MM.1S (cell line): ENCODE data around the gene GPX6.

Source experiments
- DNase-seq: peaks from one replicate; pipeline ENCODE4 v3.0.0-alpha.2; 2015
- H2AFZ ChIP-seq: fragments of 300-600 bp; sonication (generic); 2 replicates; pipeline ENCODE4 v1.6.0; 2016; ENCODE audit warnings: antibody characterized with exemption, low read length
- H3F3A ChIP-seq: fragments of 300-600 bp; sonication (generic); 2 replicates; pipeline ENCODE4 v1.6.1; 2016; ENCODE audit warnings: mild to moderate bottlenecking, antibody characterized with exemption, low read length, moderate library complexity, mixed read lengths; ENCODE audit not compliant: insufficient read depth
- H3K27ac ChIP-seq: fragments of 300-600 bp; sonication (generic); 2 replicates; pipeline ENCODE4 v1.5.1; 2016; ENCODE audit warnings: mild to moderate bottlenecking, low read length
- H3K27me3 ChIP-seq: fragments of 300-600 bp; sonication (generic); replicated peaks from 2 replicates; pipeline ENCODE4 v1.6.0; 2016; ENCODE audit warnings: low read length; ENCODE audit not compliant: insufficient read depth
- H3K36me3 ChIP-seq: fragments of 300-600 bp; sonication (generic); replicated peaks from 2 replicates; pipeline ENCODE4 v1.6.1; 2016; ENCODE audit warnings: mild to moderate bottlenecking, low read length, mixed read lengths; ENCODE audit not compliant: insufficient read depth
- H3K4me1 ChIP-seq: fragments of 300-600 bp; sonication (generic); 2 replicates; pipeline ENCODE4 v1.6.1; 2016; ENCODE audit warnings: low read length, mixed read lengths
- H3K4me2 ChIP-seq: fragments of 300-600 bp; sonication (generic); 2 replicates; pipeline ENCODE4 v1.6.0; 2016; ENCODE audit warnings: low read depth, low read length
- H3K4me3 ChIP-seq: fragments of 300-600 bp; sonication (generic); 2 replicates; pipeline ENCODE4 v1.5.1; 2016; ENCODE audit warnings: low read length, mixed read lengths
- H3K79me2 ChIP-seq: fragments of 300-600 bp; sonication (generic); 2 replicates; pipeline ENCODE4 v1.6.1; 2016; ENCODE audit warnings: mixed run types, low read length, mixed read lengths
- H3K9ac ChIP-seq: fragments of 300-600 bp; sonication (generic); 2 replicates; pipeline ENCODE4 v1.6.1; 2016; ENCODE audit warnings: low read length, mixed read lengths
- H3K9me2 ChIP-seq: fragments of 300-600 bp; sonication (generic); replicated peaks from 2 replicates; pipeline ENCODE4 v1.6.1; 2016; ENCODE audit warnings: mild to moderate bottlenecking, low read length, mixed read lengths; ENCODE audit not compliant: insufficient read depth
- H3K9me3 ChIP-seq: fragments of 300-600 bp; sonication (generic); replicated peaks from 2 replicates; pipeline ENCODE4 v1.6.1; 2016; ENCODE audit warnings: mild to moderate bottlenecking, low read length, mixed read lengths; ENCODE audit not compliant: insufficient read depth
- H4K20me1 ChIP-seq: fragments of 300-600 bp; sonication (generic); 2 replicates; pipeline ENCODE4 v1.6.1; 2016; ENCODE audit warnings: mild to moderate bottlenecking, low read length, moderate library complexity, mixed read lengths; ENCODE audit not compliant: insufficient read depth
- CTCF ChIP-seq: fragments of 300-600 bp; sonication (generic); IDR thresholded peaks from 2 replicates; pipeline ENCODE4 v1.5.1; 2016; ENCODE audit warnings: antibody characterized with exemption, low read length, mixed read lengths
- EZH2 ChIP-seq: fragments of 300-600 bp; sonication (generic); optimal IDR thresholded peaks from 2 replicates; pipeline ENCODE3; 2017; ENCODE audit warnings: low read depth, mild to moderate bottlenecking, antibody characterized with exemption, low read length, mixed read lengths
- EZH2phosphoT487 ChIP-seq: fragments of 300-600 bp; sonication (generic); IDR thresholded peaks from 2 replicates; pipeline ENCODE4 v1.6.1; 2018; ENCODE audit warnings: antibody characterized with exemption, low read length

GPX6 gene

GRCh38 chr6:28497893-28498292 lies 17.7 kb downstream of the GPX6 start:
- Histone ChIP-seq H3K36me3 (no peaks in the 10 kb centered on the region), H3K79me2 (no peaks in the 10 kb centered on the region), H3F3A (no peaks in the 10 kb centered on the region), H3K4me2 (no peak overlapping the region), H3K27ac (no peak overlapping the region), H2AFZ (no peak overlapping the region), H3K4me3 (no peak overlapping the region), H4K20me1 (no peaks in the 10 kb centered on the region), H3K9ac (no peak overlapping the region), H3K27me3 (no peaks in the 10 kb centered on the region), H3K4me1 (no peaks in the 10 kb centered on the region), H3K9me3 (no peaks in the 10 kb centered on the region), H3K9me2 (no peaks in the 10 kb centered on the region)
- TF ChIP-seq EZH2, result no peak
- no peak for TF ChIP-seq EZH2phosphoT487
- no peak for TF ChIP-seq CTCF
- DNase-seq, result no peak

GRCh38 chr6:28497306-28497705 lies 18.3 kb downstream of the GPX6 start:
- Histone ChIP-seq H4K20me1 (no peaks in the 10 kb centered on the region), H3F3A (no peaks in the 10 kb centered on the region), H3K4me2 (no peak overlapping the region)

GRCh38 chr6:28496099-28496779 lies 19.4 kb downstream of the GPX6 start:
- Histone ChIP-seq H3K9me3 (no peaks in the 10 kb centered on the region), H3K79me2 (no peaks in the 10 kb centered on the region), H2AFZ (no peak overlapping the region), H3K4me1 (no peaks in the 10 kb centered on the region), H3K4me2 (no peak overlapping the region), H3K9me2 (no peaks in the 10 kb centered on the region), H4K20me1 (no peaks in the 10 kb centered on the region), H3K4me3 (no peak overlapping the region), H3K9ac (no peak overlapping the region), H3K27me3 (no peaks in the 10 kb centered on the region), H3F3A (no peaks in the 10 kb centered on the region), H3K27ac (no peak overlapping the region), H3K36me3 (no peaks in the 10 kb centered on the region)
- DNase-seq, result no peak
- TF ChIP-seq CTCF, result 0 out of 2 replicates have a peak, but pooled peaks have one; percentile 16
- TF ChIP-seq EZH2phosphoT487, result no peak

More at GRCh38 chr6:28497306-28497705, 18.3 kb downstream of the GPX6 start:
- H3K27ac ChIP-seq, result no peak overlapping the region
- H2AFZ ChIP-seq, result no peak overlapping the region
- no peak for DNase-seq
- no peaks in the 10 kb centered on the region for H3K36me3 ChIP-seq
- H3K27me3 ChIP-seq, result no peaks in the 10 kb centered on the region
- no peak overlapping the region for H3K4me3 ChIP-seq
- H3K9ac ChIP-seq, result no peak overlapping the region
- no peaks in the 10 kb centered on the region for H3K9me2 ChIP-seq
- no peak for TF ChIP-seq CTCF
- TF ChIP-seq EZH2, result no peak
- no peak for TF ChIP-seq EZH2phosphoT487
- no peaks in the 10 kb centered on the region for H3K79me2 ChIP-seq
- H3K9me3 ChIP-seq, result no peaks in the 10 kb centered on the region
- H3K4me1 ChIP-seq, result no peaks in the 10 kb centered on the region
